H9 (cell line): ENCODE measurements around the gene CPNE2. TPM values are rescaled to one million over a fixed set of nuclear protein-coding genes. Genes with fewer than 3 reads are reported as not detected.

ENCODE experiments used
- DNase-seq: peaks from one replicate; pipeline ENCODE4 v3.0.0-alpha.2; 2017
- H2AFZ ChIP-seq: one replicate; pipeline ENCODE4 v1.6.1; 2013; ENCODE audit warnings: mild to moderate bottlenecking, low read length, control low read depth, moderate library complexity
- H2AK5ac ChIP-seq: 2 replicates; pipeline ENCODE4 v1.6.1; 2013; ENCODE audit warnings: low read length, control low read depth, mixed read lengths; ENCODE audit not compliant: insufficient read length
- H2BK120ac ChIP-seq: one replicate; pipeline ENCODE4 v1.6.1; 2013; ENCODE audit warnings: low read depth, mild to moderate bottlenecking, low read length, control low read depth, inconsistent platforms; ENCODE audit not compliant: poor library complexity, severe bottlenecking
- H2BK12ac ChIP-seq: 2 replicates; pipeline ENCODE4 v1.6.1; 2013; ENCODE audit warnings: low read length, control low read depth, mixed read lengths, low read depth; ENCODE audit not compliant: insufficient read length
- H2BK15ac ChIP-seq: 2 replicates; pipeline ENCODE4 v1.6.1; 2013; ENCODE audit warnings: low read depth, low read length, control low read depth
- H2BK20ac ChIP-seq: one replicate; pipeline ENCODE4 v1.6.1; 2013; ENCODE audit warnings: low read depth, mild to moderate bottlenecking, low read length, control low read depth, inconsistent platforms; ENCODE audit not compliant: poor library complexity, severe bottlenecking
- H2BK5ac ChIP-seq: 2 replicates; pipeline ENCODE4 v1.6.1; 2013; ENCODE audit warnings: low read length, control low read depth, mixed read lengths; ENCODE audit not compliant: insufficient read length
- H3K14ac ChIP-seq: 2 replicates; pipeline ENCODE4 v1.6.1; 2013; ENCODE audit warnings: low read length, control low read depth; ENCODE audit not compliant: insufficient read depth
- H3K18ac ChIP-seq: 2 replicates; pipeline ENCODE4 v1.6.1; 2013; ENCODE audit warnings: low read depth, mild to moderate bottlenecking, mixed read lengths, low read length, control low read depth; ENCODE audit not compliant: insufficient read length
- H3K23ac ChIP-seq: 2 replicates; pipeline ENCODE4 v1.6.1; 2013; ENCODE audit warnings: low read length, control low read depth, mixed read lengths, low read depth; ENCODE audit not compliant: insufficient read length
- H3K23me2 ChIP-seq: 2 replicates; pipeline ENCODE4 v1.6.1; 2013; ENCODE audit warnings: low read depth, mild to moderate bottlenecking, mixed read lengths, low read length, control low read depth; ENCODE audit not compliant: insufficient read length, poor library complexity, severe bottlenecking
- H3K27ac ChIP-seq: 2 replicates; pipeline ENCODE4 v1.5.1; 2013; ENCODE audit warnings: low read length, control low read depth, mixed read lengths, low read depth; ENCODE audit not compliant: insufficient read length
- H3K27me3 ChIP-seq: 2 replicates; pipeline ENCODE4 v1.6.1; 2013; ENCODE audit warnings: low read length, control low read depth, inconsistent platforms; ENCODE audit not compliant: insufficient read depth
- H3K4ac ChIP-seq: 2 replicates; pipeline ENCODE4 v1.6.1; 2013; ENCODE audit warnings: low read depth, mild to moderate bottlenecking, control low read depth, inconsistent platforms, low read length, moderate library complexity
- H3K4me1 ChIP-seq: 2 replicates; pipeline ENCODE4 v1.6.1; 2013; ENCODE audit warnings: low read length, control low read depth, inconsistent platforms; ENCODE audit not compliant: insufficient read depth
- H3K4me2 ChIP-seq: 2 replicates; pipeline ENCODE4 v1.6.1; 2013; ENCODE audit warnings: low read length, control low read depth, mixed read lengths; ENCODE audit not compliant: insufficient read length, insufficient read depth
- H3K56ac ChIP-seq: 2 replicates; pipeline ENCODE4 v1.6.1; 2013; ENCODE audit warnings: low read depth, mild to moderate bottlenecking, mixed read lengths, low read length, control low read depth; ENCODE audit not compliant: insufficient read length
- H3K79me1 ChIP-seq: 2 replicates; pipeline ENCODE4 v1.6.1; 2013; ENCODE audit warnings: low read depth, mild to moderate bottlenecking, moderate library complexity, low read length, control low read depth, inconsistent platforms; ENCODE audit not compliant: insufficient read depth, poor library complexity, severe bottlenecking
- H3K79me2 ChIP-seq: 2 replicates; pipeline ENCODE4 v1.6.1; 2013; ENCODE audit warnings: low read length, control low read depth, inconsistent platforms; ENCODE audit not compliant: insufficient read depth
- H3K9ac ChIP-seq: 2 replicates; pipeline ENCODE4 v1.6.1; 2013; ENCODE audit warnings: low read length, control low read depth, mixed read lengths; ENCODE audit not compliant: insufficient read length; ENCODE audit errors: extremely low read depth
- H3K9me3 ChIP-seq: one replicate; pipeline ENCODE4 v1.6.1; 2013; ENCODE audit warnings: low read depth, low read length, inconsistent platforms; ENCODE audit not compliant: control insufficient read depth
- H3T11ph ChIP-seq: one replicate; pipeline ENCODE4 v1.6.1; 2013; ENCODE audit warnings: mild to moderate bottlenecking, low read length, control low read depth, inconsistent platforms
- H4K20me1 ChIP-seq: one replicate; pipeline ENCODE4 v1.6.1; 2013; ENCODE audit not compliant: control insufficient read depth, insufficient read length, insufficient read depth
- H4K5ac ChIP-seq: 2 replicates; pipeline ENCODE4 v1.6.1; 2013; ENCODE audit warnings: low read depth, mild to moderate bottlenecking, mixed read lengths, low read length, control low read depth; ENCODE audit not compliant: insufficient read length
- H4K8ac ChIP-seq: replicated peaks from 2 replicates; pipeline ENCODE4 v1.6.1; 2013; ENCODE audit warnings: low read length, control low read depth, mixed read lengths, low read depth; ENCODE audit not compliant: insufficient read length
- H4K91ac ChIP-seq: 2 replicates; pipeline ENCODE4 v1.6.1; 2013; ENCODE audit warnings: low read depth, mild to moderate bottlenecking, moderate library complexity, mixed read lengths, low read length, control low read depth; ENCODE audit not compliant: insufficient read length
- H3K27ac Mint-ChIP-seq, 3 experiments: 2 replicates in 2 of 3; 3 replicates in 1 of 3; pipeline ENCODE4 v1.8.0; 2020 to 2021; ENCODE audit warnings: mixed read lengths in 3 of 3, mild to moderate bottlenecking in 1 of 3, moderate library complexity in 1 of 3
- H3K27me3 Mint-ChIP-seq: 2 replicates; pipeline ENCODE4 v1.8.0; 2021; ENCODE audit warnings: low read depth, mild to moderate bottlenecking, moderate library complexity, mixed read lengths
- H3K36me3 Mint-ChIP-seq, 3 experiments: 2 replicates in 2 of 3; 3 replicates in 1 of 3; pipeline ENCODE4 v1.8.0; 2020 to 2021; ENCODE audit warnings: low read depth in 3 of 3, mixed read lengths in 3 of 3; ENCODE audit not compliant: insufficient read depth in 1 of 3
- H3K4me1 Mint-ChIP-seq, 2 experiments: 2 replicates each; pipeline ENCODE4 v1.8.0; 2020; ENCODE audit warnings: mixed read lengths in 2 of 2
- H3K4me3 Mint-ChIP-seq, 2 experiments: 2 replicates in 1 of 2; 3 replicates in 1 of 2; pipeline ENCODE4 v1.8.0; 2020 to 2021; ENCODE audit warnings: mild to moderate bottlenecking in 2 of 2, mixed read lengths in 2 of 2, moderate library complexity in 1 of 2
- H3K9me3 Mint-ChIP-seq, 2 experiments: 2 replicates in 1 of 2; 3 replicates in 1 of 2; pipeline ENCODE4 v1.8.0; 2020; ENCODE audit warnings: mild to moderate bottlenecking in 2 of 2, mixed read lengths in 2 of 2, moderate library complexity in 1 of 2
- CTCF ChIP-seq: fragments of 200-600 bp; sonication (generic); conservative IDR thresholded peaks from 3 replicates; pipeline ENCODE4 v1.8.0; 2021; ENCODE audit warnings: antibody characterized with exemption, mild to moderate bottlenecking
- WGBS: extraction: QIAGEN DNeasy Blood & Tissue Kit; methylation state at CpG from one replicate; pipeline ENCODE4 v1.1.7; 2013; ENCODE audit warnings: missing lambda C conversion rate, low lambda C conversion rate, mixed read lengths; ENCODE audit not compliant: insufficient read length; ENCODE audit errors: extremely low coverage; 5-methylcytosine and 5-hydroxymethylcytosine counted together
- total RNA-seq: library from RNA; stranded (reverse); gene quantifications from 2 replicates; pipeline ENCODE4 v1.2.1, GENCODE V29; 2021

The CPNE2 gene
- total RNA-seq, 1 experiment from 2014 or later: 8.0 TPM

GRCh38 chr16:57054338-57054737 is 38.0 kb upstream of the CPNE2 start:
- Histone ChIP-seq H2AFZ (no peak overlapping the region), H3K14ac (no peak overlapping the region), H2BK15ac (no peak overlapping the region), H3K79me2 (no peaks in the 10 kb centered on the region), H3K9me3 (no peaks in the 10 kb centered on the region), H4K20me1 (no peaks in the 10 kb centered on the region), H3K9ac (no peak overlapping the region), H3K23ac (no peak overlapping the region), H3K27me3 (no peaks in the 10 kb centered on the region), H4K91ac (no peak overlapping the region), H3K79me1 (no peaks in the 10 kb centered on the region), H2BK12ac (no peak overlapping the region), H3K56ac (no peak overlapping the region), H2BK120ac (no peak overlapping the region), H3K27ac (no peak overlapping the region), H3K4ac (no peak overlapping the region), H4K5ac (no peak overlapping the region), H3K18ac (no peak overlapping the region), H3K23me2 (no peaks in the 10 kb centered on the region), H3T11ph (no peak overlapping the region), H2BK20ac (no peak overlapping the region), H4K8ac (no peak overlapping the region), H2AK5ac (no peak overlapping the region), H3K4me1 (no peaks in the 10 kb centered on the region; the same call in 1 of the 2 replicates), H3K4me2 (no peak overlapping the region), H2BK5ac (no peak overlapping the region)
- Mint-ChIP-seq H3K9me3 (no peaks in the 10 kb centered on the region; a peak in 1 of 5 replicates), H3K4me1 (peaks cover 8 to 15% of the 10 kb centered on the region in 2 experiments), H3K36me3 (no peaks in the 10 kb centered on the region), H3K27ac (no peak overlapping the region; a peak in 1 of 7 replicates), H3K27me3 (peaks cover 3% of the 10 kb centered on the region), H3K4me3 (no peak overlapping the region)
- TF ChIP-seq CTCF: no peak
- DNase-seq: no peak
- no CpG with 5 or more reads among the region's 5 CpGs for WGBS
